ENCODE data around the gene CENPE.

- no peak for TF ChIP-seq ZSCAN5A (tag by site-specific recombination; IDR thresholded peaks at IDR 0.05)
- TF ChIP-seq ZNF174 (tag by site-specific recombination; IDR thresholded peaks at IDR 0.05): no peak
- no peak for TF ChIP-seq ZNF23 (tag by site-specific recombination; IDR thresholded peaks at IDR 0.05; ENCODE audit: borderline replicate concordance)
- TF ChIP-seq MZF1 (tag by site-specific recombination; IDR thresholded peaks at IDR 0.05; ENCODE audit: borderline replicate concordance): no peak
- no peak for TF ChIP-seq KLF8 (tag by site-specific recombination; IDR thresholded peaks at IDR 0.05)
- TF ChIP-seq CTCF (tag by site-specific recombination; IDR thresholded peaks at IDR 0.05): no peak
- TF ChIP-seq ZNF658 (tag by site-specific recombination; IDR thresholded peaks at IDR 0.05): no peak
- no peak for TF ChIP-seq PBX3 (CRISPR knock-in tag; IDR thresholded peaks at IDR 0.05)
- no peak for TF ChIP-seq REST (tag by site-specific recombination; IDR thresholded peaks at IDR 0.05)
Measured at GRCh38 chr4:103162176-103162575, 36.0 kb downstream of the CENPE start.

Data from HEK293 (cell line).